SK-N-SH treated with all-trans-retinoic acid at 6 μM for 48 hours (cell line): ENCODE results near the gene SRPK3.

Experiments
- ATAC-seq: fragments of 200-7000 bp; cut with Tn5 transposase; 3 replicates; pipeline ENCODE4 v1.9.1; 2020; ENCODE audit warnings: mild to moderate bottlenecking, moderate library complexity
- ARNTL ChIP-seq: fragments of 450-650 bp; formaldehyde crosslinking; IDR thresholded peaks from 2 replicates; pipeline ENCODE4 v1.5.0; 2020; ENCODE audit warnings: low read depth, mild to moderate bottlenecking, moderate library complexity, borderline replicate concordance
- BACH2 ChIP-seq: fragments of 250-450 bp; sonication (Bioruptor Pico); IDR thresholded peaks from 2 replicates; pipeline ENCODE4 v1.9.0; 2021; ENCODE audit warnings: mild to moderate bottlenecking, borderline replicate concordance
- CSDC2 ChIP-seq: fragments of 250-450 bp; sonication (Bioruptor Pico); IDR thresholded peaks from 2 replicates; pipeline ENCODE4 v1.5.0; 2020; ENCODE audit warnings: mild to moderate bottlenecking, moderate library complexity
- ESRRG ChIP-seq: fragments of 250-450 bp; sonication (Bioruptor Pico); IDR thresholded peaks from 2 replicates; pipeline ENCODE4 v1.6.1; 2021; ENCODE audit warnings: mild to moderate bottlenecking
- GLIS3 ChIP-seq: fragments of 250-450 bp; sonication (Bioruptor Pico); IDR thresholded peaks from 2 replicates; pipeline ENCODE4 v1.5.0; 2020; ENCODE audit warnings: mild to moderate bottlenecking, moderate library complexity
- ISL1 ChIP-seq: fragments of 250-450 bp; sonication (Bioruptor Pico); IDR thresholded peaks from 2 replicates; pipeline ENCODE4 v2.1.2; 2022; ENCODE audit warnings: mild to moderate bottlenecking, moderate library complexity
- OSR1 ChIP-seq: fragments of 250-450 bp; sonication (Bioruptor Pico); IDR thresholded peaks from 2 replicates; pipeline ENCODE4 v1.8.0; 2022; ENCODE audit warnings: moderate library complexity, mild to moderate bottlenecking, inconsistent platforms
- PPARA ChIP-seq: fragments of 250-450 bp; sonication (Bioruptor Pico); IDR thresholded peaks from 2 replicates; pipeline ENCODE4 v1.5.0; 2020; ENCODE audit warnings: mild to moderate bottlenecking, borderline replicate concordance
- RARB ChIP-seq: fragments of 250-450 bp; sonication (Bioruptor Pico); IDR thresholded peaks from 2 replicates; pipeline ENCODE4 v1.8.0; 2021; ENCODE audit warnings: mild to moderate bottlenecking, moderate library complexity
- SNAI2 ChIP-seq: fragments of 250-450 bp; sonication (Bioruptor Pico); IDR thresholded peaks from 2 replicates; pipeline ENCODE4 v1.5.0; 2020; ENCODE audit warnings: mild to moderate bottlenecking, moderate library complexity
- TCF4 ChIP-seq: fragments of 250-450 bp; sonication (Bioruptor Pico); IDR thresholded peaks from 2 replicates; pipeline ENCODE4 v1.8.0; 2021; ENCODE audit warnings: mild to moderate bottlenecking, moderate library complexity, borderline replicate concordance
- TOX ChIP-seq: fragments of 250-450 bp; sonication (Bioruptor Pico); IDR thresholded peaks from 2 replicates; pipeline ENCODE4 v1.8.0; 2021; ENCODE audit warnings: mild to moderate bottlenecking, moderate library complexity, borderline replicate concordance
- TSHZ2 ChIP-seq: fragments of 250-450 bp; sonication (Bioruptor Pico); IDR thresholded peaks from 2 replicates; pipeline ENCODE4 v1.5.0; 2020; ENCODE audit warnings: mild to moderate bottlenecking, moderate library complexity
- ZC3H10 ChIP-seq: fragments of 250-450 bp; sonication (Bioruptor Pico); IDR thresholded peaks from 2 replicates; pipeline ENCODE4 v1.5.1; 2021; ENCODE audit warnings: mild to moderate bottlenecking, moderate library complexity
- ZFP3 ChIP-seq: fragments of 250-450 bp; sonication (Bioruptor Pico); IDR thresholded peaks from 2 replicates; pipeline ENCODE4 v1.5.0; 2020; ENCODE audit warnings: mild to moderate bottlenecking, moderate library complexity
- ZNF565 ChIP-seq: fragments of 450-650 bp; formaldehyde crosslinking; conservative IDR thresholded peaks from 2 replicates; pipeline ENCODE4 v1.5.0; 2020; ENCODE audit warnings: low read depth, mild to moderate bottlenecking, moderate library complexity
- ZNF70 ChIP-seq: fragments of 450-650 bp; formaldehyde crosslinking; IDR thresholded peaks from 2 replicates; pipeline ENCODE4 v1.5.0; 2020; ENCODE audit warnings: mild to moderate bottlenecking, moderate library complexity
- TF ChIP-seq, protein P1 (sequence below): fragments of 250-450 bp; sonication (Bioruptor Pico); IDR thresholded peaks from 2 replicates; pipeline ENCODE4 v1.8.0; 2020; ENCODE audit warnings: mild to moderate bottlenecking, moderate library complexity, borderline replicate concordance
- TF ChIP-seq, protein P2 (sequence below): fragments of 250-450 bp; sonication (Bioruptor Pico); IDR thresholded peaks from 2 replicates; pipeline ENCODE4 v1.5.1; 2020; ENCODE audit warnings: low read depth, mild to moderate bottlenecking, moderate library complexity
- TF ChIP-seq, protein P3 (sequence below): fragments of 250-450 bp; sonication (Bioruptor Pico); IDR thresholded peaks from 2 replicates; pipeline ENCODE4 v1.5.1; 2021; ENCODE audit warnings: mild to moderate bottlenecking, moderate library complexity

Gene SRPK3

GRCh38 chrX:153766098-153766817 lies 14.6 kb upstream of the SRPK3 start:
- peak; percentile 74 for ATAC-seq
- TF ChIP-seq ARNTL (no peak), ZNF70 (no peak)

GRCh38 chrX:153766871-153767673 lies 13.8 kb upstream of the SRPK3 start:
- no peak for ATAC-seq
- TF ChIP-seq TOX (CRISPR knock-in tag): no peak
- no peak for TF ChIP-seq ZNF565 (CRISPR knock-in tag)
- TF ChIP-seq RARB (CRISPR knock-in tag): no peak

- ATAC-seq: no peak
- TF ChIP-seq OSR1 (CRISPR knock-in tag): no peak
- TF ChIP-seq, protein P1, sequence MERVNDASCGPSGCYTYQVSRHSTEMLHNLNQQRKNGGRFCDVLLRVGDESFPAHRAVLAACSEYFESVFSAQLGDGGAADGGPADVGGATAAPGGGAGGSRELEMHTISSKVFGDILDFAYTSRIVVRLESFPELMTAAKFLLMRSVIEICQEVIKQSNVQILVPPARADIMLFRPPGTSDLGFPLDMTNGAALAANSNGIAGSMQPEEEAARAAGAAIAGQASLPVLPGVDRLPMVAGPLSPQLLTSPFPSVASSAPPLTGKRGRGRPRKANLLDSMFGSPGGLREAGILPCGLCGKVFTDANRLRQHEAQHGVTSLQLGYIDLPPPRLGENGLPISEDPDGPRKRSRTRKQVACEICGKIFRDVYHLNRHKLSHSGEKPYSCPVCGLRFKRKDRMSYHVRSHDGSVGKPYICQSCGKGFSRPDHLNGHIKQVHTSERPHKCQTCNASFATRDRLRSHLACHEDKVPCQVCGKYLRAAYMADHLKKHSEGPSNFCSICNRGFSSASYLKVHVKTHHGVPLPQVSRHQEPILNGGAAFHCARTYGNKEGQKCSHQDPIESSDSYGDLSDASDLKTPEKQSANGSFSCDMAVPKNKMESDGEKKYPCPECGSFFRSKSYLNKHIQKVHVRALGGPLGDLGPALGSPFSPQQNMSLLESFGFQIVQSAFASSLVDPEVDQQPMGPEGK: no peak
- TF ChIP-seq SNAI2 (CRISPR knock-in tag): no peak
- no peak for TF ChIP-seq ESRRG (CRISPR knock-in tag)
- TF ChIP-seq, protein P2, sequence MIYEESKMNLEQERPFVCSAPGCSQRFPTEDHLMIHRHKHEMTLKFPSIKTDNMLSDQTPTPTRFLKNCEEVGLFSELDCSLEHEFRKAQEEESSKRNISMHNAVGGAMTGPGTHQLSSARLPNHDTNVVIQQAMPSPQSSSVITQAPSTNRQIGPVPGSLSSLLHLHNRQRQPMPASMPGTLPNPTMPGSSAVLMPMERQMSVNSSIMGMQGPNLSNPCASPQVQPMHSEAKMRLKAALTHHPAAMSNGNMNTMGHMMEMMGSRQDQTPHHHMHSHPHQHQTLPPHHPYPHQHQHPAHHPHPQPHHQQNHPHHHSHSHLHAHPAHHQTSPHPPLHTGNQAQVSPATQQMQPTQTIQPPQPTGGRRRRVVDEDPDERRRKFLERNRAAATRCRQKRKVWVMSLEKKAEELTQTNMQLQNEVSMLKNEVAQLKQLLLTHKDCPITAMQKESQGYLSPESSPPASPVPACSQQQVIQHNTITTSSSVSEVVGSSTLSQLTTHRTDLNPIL: no peak
- no peak for TF ChIP-seq ZC3H10 (CRISPR knock-in tag)
- no peak for TF ChIP-seq ZNF565 (CRISPR knock-in tag)
- no peak for TF ChIP-seq TCF4 (CRISPR knock-in tag)
- no peak for TF ChIP-seq PPARA (CRISPR knock-in tag)
- no peak for TF ChIP-seq ISL1 (CRISPR knock-in tag)
- no peak for TF ChIP-seq CSDC2 (CRISPR knock-in tag)
- TF ChIP-seq GLIS3: no peak
- no peak for TF ChIP-seq TSHZ2 (CRISPR knock-in tag)
- TF ChIP-seq, protein P3, sequence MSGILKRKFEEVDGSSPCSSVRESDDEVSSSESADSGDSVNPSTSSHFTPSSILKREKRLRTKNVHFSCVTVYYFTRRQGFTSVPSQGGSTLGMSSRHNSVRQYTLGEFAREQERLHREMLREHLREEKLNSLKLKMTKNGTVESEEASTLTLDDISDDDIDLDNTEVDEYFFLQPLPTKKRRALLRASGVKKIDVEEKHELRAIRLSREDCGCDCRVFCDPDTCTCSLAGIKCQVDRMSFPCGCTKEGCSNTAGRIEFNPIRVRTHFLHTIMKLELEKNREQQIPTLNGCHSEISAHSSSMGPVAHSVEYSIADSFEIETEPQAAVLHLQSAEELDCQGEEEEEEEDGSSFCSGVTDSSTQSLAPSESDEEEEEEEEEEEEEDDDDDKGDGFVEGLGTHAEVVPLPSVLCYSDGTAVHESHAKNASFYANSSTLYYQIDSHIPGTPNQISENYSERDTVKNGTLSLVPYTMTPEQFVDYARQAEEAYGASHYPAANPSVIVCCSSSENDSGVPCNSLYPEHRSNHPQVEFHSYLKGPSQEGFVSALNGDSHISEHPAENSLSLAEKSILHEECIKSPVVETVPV: no peak
- no peak for TF ChIP-seq ZFP3 (CRISPR knock-in tag)
- no peak for TF ChIP-seq BACH2 (CRISPR knock-in tag)
- no peak for TF ChIP-seq RARB (CRISPR knock-in tag)
- TF ChIP-seq, all 23 proteins: peak for 0
Measured at GRCh38 chrX:153767674-153768055, 13.2 kb upstream of the SRPK3 start.
